ENCODE data around the gene MED4. TPM values are rescaled to one million over a fixed set of nuclear protein-coding genes. Genes with fewer than 3 reads are reported as not detected.
"Not testable (repeated sequence)": the region's sequence is repeated elsewhere in the genome, so short reads cannot be mapped to it uniquely, and the experiment has no call there.

Gene MED4
- total RNA-seq, 1 donor from 2014 or later, result 43.3 TPM

DNA sequence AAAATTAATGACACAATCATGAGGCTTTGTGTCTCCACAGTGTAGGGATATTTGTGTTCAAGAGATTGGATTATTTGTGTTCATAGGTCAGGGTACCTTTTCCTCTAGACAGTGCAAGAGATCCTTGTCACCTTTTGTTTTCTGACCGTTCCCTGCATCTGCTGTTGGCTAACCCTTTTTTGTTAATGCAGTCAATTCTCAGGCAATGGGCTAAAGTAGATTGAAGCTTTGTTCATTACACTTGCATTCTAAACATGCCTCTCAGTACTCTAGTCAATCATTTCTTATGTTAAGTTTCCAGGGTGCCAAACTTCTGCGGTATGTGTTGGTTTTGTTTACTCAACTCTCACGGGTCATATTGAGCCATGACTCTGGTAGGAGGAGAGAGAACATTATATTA, 1.8 kb upstream of the MED4 start:
- no peak for DNase-seq (ENCODE audit: low spot score)

DNA sequence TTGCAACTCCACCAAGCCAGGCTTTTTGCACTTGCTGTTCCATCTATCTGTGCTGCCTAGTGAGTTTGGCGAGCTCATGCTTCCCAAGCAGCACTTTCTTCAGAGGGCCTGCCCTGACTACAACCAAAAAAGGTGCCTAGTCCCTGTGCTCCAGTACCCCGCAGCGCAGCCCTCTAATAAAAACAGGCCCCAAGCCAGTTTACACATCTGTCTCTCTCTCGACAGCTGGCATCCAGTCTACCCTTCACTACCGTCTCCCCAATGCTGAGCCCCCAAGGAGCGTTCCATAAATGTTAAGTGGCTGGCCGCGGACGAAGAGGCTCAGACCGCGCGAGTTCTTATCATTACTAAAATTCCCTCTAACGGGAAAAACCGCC, 512 bp downstream of the MED4 start:
- no peak for DNase-seq (ENCODE audit: low spot score)

DNA sequence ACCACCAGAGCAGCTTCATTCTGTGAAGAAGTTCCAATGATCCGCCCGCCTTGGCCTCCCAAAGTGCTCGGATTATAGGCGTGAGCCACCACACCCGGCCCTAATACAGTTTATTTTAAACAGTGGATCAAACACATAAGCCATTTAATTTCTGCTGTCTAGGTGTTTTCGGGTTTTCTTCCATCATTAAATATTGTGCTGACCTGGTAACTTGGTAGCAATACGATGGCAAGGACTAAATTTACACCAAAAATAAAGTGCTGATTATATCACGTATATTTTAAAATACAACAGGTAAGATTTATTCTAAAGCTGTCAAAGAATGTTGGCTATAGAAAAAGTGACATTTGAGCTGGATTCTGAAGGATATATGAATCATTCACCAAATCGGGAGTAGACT, 1.3 kb downstream of the MED4 start:
- DNase-seq (ENCODE audit: low spot score), result no peak

DNA sequence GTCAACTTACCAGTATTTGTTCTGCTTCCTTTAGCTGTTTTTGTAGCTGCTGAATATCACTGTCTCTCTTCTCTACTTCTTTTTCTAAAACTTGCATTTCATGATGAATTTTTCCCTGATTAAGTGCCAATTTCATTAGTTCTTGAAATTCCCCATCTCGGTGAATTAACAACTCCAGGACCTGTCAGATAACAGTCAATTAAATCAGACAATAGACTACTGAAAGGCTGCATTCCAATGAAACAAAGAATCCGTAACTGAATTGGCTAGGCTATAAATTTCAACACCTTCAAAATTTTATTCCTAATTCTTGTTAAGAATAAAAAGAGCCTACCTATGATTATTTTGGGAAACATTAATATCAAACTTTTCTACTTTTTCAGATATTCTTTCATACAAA, 8.6 kb downstream of the MED4 start:
- no peak for DNase-seq (ENCODE audit: low spot score)

DNA sequence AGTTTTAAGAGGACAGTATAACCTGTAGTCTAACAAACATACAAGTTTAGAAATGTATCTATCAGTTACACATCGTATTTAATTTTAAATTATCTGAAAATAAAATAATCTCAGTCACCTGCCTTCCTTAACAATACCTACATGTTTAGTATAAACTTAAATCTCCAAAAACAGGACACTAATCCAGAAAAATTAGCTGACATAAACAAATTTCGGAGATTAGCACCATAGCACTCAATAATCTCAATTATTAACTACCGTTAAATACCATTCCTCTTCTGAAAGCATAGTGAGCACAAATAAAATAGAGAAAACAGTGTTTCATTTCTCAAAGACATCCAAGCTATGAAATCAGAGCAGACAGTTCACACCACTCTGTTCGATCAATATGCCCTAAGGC, 13.2 kb downstream of the MED4 start:
- DNase-seq (ENCODE audit: low spot score), result no peak

DNA sequence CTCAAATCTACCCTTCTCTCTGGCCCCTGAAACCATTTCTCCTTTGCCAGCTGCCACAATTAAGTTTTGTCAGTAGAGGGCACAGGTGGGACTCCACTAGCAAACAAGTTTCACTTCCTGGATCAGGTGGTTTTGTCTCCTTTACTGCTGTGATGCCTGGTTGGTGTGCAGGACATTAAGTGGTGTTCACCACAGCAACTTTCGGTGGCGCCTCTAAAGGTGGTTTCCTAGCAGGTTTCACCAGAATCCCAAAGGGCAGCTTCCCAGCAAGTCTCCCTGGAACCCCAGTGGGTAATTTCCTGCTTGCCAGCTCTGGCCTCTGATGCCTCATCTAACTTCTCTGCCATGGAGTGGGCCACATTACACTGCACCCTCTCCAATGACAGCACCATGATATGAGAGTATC, 16.6 kb downstream of the MED4 start:
- DNase-seq (ENCODE audit: low spot score), result no peak

DNA sequence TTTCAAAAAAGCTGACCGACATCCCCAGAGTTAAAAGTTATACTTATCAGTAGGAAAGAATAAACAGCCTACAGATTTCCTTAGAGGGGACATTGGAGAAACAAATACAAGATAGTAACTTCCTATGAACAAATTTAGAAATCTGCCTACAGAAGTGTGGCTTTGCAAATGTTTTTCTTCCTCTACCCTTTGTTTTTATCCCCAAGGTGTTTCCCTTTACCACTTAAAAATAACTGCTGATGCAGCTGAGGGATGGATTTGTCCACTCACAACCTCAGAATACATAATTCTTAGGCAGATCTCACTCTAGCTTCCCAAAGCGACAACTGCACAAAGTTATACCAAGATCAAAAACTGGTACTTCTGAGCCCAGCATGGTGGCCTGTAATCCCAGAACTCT, 20.9 kb downstream of the MED4 start:
- no peak for DNase-seq (ENCODE audit: low spot score)

DNA sequence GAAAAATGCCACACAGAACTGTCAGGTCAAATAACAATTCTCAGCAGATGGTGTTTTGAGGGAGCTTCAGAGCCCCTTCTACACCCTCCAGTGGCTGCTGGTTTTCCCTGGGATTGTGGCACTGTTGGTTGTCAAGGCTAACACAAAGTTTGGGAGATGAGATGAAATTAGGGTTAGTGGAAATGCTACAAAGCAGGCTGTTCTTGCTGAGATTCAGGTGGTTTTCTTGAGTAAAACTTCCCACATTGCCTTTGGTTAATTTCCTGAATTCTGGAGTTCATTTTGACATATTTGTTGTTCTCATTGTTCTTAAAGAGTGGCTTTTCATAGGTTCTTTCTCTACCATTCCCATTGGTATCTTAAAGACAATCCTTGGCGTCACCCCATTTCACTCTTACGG, 22.1 kb downstream of the MED4 start:
- DNase-seq (ENCODE audit: low spot score), result no peak

DNA sequence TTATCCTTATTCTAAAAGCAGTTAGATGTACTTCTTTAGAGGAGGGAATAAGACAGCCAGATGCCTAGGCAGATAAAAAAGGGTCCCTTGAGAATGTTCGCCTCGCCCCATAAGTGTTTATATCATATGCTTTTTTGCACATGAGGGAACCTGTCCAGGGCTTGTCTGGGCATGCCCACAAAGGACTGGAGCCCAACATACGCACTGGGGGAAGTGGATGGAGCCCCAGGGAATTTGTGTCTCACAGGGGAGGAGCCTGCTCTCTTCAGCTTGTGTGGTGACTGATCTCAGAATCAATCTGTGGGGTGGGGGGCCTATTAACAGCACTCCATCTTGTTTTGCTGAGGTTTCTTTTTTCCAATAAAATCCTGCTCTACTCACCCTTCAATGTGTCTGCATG, 22.6 kb downstream of the MED4 start:
- no peak for DNase-seq (ENCODE audit: low spot score)

DNA sequence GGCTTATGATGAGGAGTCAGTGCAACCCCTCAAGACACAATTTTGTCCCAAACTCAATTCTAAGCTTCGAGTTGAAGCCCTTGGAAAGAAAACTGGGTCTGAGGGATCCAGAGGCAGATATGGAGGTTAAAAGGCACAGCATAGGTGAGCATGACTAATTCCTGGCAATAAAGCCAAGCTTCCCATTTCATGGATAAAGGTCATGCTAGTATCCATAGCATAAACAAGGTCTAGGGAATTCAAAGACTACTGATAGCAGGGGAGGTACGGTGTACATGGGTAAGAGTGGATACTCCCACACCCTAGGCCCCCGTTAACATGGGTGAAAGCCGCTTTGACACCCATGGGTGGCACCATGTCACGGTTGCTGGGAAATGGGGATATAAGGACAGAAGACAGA, 24.0 kb downstream of the MED4 start:
- no peak for DNase-seq (ENCODE audit: low spot score)

DNA sequence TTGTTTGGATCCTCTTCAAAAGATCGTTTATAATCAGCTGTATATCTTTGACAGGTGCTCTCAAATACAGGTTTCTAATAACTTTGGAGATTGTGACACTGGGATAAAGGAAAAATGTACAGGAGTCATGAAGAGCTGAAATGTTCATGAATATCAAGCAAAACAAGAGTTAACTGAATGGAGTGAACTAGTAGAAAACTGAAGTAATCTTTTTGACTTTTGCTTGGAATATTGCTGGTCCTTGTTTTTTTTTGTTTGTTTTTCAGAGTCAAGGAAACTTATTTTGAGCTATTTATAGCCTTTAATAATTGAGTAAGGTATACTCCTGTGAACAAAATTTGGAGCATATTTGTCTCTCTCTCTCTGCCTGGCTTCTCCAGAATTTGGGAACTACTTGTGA, 25.3 kb downstream of the MED4 start:
- no peak for DNase-seq (ENCODE audit: low spot score)

DNA sequence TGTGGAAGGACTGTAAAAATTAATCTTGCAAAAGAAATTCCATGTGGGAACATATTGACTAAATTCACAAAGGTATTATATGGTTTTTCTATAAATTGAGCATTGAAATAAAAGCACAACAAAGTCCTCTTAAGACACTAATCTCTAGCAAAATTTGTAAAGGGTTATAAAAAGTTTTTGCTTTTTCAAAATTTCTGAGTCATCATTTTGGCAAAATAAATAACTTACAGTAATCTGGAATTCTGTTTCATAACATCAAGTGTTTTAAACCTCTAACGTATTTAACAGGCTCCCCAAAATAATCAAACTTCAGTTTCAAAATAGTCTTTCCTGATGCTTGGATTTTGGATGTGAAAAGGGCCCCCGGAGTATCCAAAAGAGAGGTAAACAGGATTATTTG, 26.0 kb downstream of the MED4 start:
- DNase-seq (ENCODE audit: low spot score), result no peak

DNA sequence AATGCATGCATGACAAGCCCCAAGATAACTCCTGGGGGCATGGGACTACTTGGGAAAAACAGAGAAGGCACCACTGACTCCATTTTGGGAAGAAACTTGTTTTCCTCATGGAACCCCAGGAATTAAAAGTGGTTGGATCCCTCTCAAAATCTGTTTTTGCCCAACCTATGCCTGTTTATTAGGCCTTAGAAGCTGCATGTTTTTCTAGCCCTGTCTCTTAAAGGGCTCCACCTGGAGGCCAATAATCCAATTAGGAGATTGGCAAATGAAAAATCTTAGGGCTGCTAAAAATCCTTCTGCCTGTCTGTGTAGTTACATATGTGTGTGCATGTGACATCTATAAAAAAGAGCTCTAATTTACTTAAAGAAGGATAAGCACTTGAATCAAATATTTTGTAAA, 26.9 kb downstream of the MED4 start:
- no peak for DNase-seq (ENCODE audit: low spot score)

DNA sequence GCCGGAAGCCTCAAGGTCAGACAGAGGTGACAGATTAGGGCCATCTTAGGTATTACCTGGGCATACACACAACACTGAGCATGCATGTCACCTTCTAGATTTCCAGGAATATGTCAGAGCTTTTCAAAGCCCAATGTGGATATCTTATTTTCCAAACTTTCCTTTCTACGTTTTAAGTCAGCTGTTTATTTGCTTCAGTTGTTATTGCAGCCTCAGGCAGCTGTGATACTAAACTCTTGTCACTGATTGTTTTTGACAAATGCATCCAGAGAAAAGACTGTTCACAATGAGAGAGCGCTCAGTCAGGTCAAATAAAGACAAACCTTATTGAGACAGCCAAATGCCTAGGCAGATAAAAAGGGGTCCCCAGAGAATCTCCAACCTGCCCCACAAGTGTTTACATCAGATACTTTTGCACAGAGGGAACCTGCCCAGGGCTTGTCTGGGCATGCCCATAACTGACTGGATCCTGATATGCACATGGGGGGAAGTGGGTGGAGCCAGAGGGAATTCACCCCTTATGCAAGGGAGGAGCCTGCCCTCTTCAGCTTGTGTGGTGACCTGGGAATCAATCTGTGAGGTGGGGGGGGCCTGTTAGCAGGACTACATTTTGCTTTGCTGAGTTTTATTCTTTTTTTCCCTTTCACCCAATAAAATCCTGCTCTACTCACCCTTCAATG, 28.5 kb downstream of the MED4 start:
- no peak for DNase-seq (ENCODE audit: low spot score)

DNA sequence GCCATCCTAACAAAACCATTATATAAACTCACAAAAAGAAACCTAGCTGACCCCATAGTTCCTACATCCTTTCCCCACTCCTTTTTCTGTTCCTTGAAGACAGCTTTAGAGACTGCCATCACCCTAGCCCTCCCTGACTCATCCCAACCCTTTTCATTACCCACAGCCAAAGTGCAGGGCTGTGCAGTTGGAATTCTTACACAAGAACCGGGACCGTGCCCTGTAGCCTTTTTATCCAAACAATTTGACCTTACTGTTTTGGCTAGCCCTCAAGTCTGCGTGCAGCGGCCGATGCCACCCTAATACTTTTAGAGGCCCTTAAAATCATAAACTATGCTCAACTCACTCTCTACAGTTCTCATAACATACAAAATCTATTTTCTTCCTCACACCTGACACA, 35.0 kb downstream of the MED4 start:
- DNase-seq (ENCODE audit: low spot score), result not testable (repeated sequence)

DNA sequence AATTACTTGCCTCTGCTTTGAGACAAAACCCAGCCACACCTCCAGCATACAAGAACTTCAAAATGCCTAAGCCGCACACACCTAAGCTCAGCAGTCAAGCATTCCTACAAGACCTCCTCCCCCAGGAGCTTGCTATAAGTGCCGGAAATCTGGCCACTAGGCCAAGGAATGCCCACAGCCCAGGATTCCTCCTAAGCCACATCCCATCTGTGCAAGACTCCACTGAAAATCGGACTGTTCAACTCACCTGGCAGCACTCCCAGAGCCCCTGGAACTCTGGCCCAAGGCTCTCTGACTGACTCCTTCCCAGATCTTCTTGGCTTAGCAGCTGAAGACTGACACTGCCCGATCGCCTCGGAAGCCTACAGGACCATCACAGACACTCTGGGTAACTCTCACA, 36.4 kb downstream of the MED4 start:
- not testable (repeated sequence) for DNase-seq (ENCODE audit: low spot score)

DNA sequence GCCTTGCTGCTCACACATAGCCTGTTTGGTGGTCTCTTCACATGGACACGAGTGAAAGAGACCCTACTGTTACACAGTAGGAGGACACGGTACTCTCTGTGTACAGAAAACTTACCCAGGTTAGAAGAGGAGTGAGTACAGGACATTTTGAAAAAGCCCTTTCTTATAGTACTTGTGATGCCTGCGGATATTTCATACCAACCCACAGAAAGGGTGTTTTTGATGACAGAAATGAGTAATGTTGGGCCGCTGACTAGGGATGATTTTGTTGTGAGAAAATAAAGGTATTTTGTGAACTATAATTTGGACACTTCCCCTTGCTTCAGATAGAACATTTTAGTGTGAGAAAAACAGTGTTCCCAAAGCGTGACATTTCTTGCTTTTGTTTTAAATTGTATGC, 39.2 kb downstream of the MED4 start:
- DNase-seq (ENCODE audit: low spot score), result no peak

DNA sequence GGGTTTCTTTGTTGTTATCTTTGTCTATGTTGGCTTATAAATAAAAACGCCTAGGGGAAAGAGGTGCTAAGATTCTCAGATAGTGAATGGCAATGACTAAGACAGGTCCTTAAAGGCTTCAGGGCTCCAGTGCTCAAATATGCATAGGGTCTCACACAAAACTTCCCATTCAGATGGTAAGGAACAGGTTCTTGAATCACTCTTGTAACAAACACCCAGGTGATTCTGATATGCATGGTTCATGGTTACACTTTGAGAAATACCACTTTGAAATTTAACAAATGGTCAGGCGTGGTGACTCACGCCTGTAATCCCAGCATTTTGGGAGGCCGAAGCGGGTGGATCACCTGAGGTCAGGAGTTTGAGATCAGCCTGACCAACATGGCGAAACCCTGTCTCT, 40.3 kb downstream of the MED4 start:
- DNase-seq (ENCODE audit: low spot score), result no peak

DNA sequence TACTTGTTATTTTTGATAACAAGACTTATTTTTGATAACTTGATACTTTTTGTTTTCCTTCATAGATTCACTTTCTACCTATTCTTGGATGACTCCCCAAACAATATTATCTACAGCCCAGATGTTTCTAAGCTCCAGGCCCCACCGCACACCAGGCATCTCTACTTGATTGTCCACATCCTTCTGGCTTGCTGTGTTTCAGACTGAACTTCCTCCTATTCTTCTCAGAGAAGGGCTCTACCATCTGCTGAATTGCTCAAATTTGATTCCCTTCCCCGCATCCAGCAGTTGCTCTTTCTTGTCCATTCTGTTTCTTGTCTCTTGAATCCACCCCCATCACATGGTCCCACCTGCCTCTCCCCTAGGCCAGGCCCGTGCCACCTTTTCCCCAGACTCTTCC, 44.4 kb downstream of the MED4 start:
- DNase-seq (ENCODE audit: low spot score), result no peak

DNA sequence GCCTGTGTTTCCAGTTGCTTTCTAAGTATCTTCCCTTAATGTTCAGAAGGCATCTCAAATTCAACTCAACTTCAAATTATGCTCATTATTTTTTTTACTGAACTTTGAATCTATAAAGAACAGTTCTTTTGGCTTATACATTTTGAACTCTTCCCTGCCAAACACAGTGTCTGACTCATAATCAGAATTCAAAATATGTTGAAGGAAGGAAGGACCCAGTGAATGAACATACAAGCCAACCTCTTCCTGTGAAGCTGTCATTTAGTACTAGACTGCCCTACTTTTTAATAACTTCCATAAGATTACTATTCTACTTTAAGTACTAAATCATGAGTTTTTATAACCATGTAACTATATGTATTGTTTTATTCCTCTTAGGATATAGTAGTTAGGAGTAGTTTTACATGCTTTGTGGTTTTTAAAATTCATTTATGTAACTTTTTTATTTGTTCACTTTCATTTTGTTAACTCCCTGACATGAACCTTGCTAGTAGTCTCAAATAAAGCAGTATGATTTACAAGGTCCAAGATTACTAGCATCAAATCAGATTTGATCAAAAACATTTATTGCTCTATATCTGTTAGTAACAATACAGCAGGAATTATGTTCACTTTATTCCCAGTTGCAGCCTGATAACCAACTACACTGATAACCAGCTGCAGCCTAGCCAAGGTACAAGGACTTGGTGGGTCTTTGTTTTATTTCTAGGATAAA, 51.0 kb downstream of the MED4 start:
- DNase-seq (ENCODE audit: low spot score), result no peak

DNA sequence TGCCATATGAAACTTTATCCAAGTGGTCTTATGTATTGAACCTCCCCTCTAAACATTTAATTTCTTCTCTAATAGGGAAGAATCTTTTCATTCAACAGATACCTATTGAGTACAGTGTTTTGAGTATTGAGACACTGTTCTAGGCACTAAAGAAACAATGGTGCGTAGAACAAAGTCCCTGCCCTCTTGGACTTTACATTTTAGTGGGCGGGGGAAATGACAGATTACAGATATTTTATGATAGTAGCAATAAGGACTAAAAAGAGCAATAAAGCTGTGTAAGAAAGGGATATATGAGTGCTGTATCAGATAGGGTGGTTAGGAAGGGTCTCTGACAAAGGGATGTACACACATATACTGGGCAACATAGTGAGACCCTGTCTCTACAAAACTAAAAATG, 52.0 kb downstream of the MED4 start:
- DNase-seq (ENCODE audit: low spot score), result no peak

DNA sequence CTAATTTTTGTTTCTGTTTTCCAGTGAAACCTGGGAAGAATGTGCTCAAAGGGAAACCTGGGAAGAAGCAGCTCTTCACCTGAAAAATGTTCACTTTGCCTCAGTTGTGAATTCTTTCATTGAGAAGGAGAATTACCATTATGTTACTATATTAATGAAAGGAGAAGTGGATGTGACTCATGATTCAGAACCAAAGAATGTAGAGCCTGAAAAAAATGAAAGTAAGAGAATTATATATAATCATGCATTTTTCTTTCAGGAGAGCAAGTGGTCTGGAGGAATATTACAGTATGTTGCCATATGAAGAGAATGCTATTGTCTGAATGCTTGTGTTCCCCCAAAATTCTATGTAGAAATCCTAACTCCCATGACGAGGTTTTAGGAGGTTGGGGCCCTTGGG, 54.0 kb downstream of the MED4 start:
- no peak for DNase-seq (ENCODE audit: low spot score)

DNA sequence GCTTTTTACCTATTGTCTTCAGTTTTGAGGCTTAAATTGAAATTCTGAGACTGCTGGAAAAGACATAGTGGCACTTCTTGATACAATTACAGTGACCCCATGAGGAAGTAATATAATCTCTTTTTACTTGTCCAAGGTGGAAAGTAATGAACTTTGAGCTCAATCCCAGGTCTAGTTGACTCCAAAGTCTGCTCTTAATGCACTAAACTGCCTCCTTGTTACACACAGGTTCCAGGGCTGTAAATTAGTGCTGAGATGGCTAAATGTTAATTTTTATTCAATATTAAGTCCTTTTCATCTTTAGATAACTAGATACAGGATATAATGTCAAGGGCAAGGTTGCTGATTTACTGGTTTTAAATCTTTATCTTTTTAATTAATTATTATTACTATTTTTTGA, 54.9 kb downstream of the MED4 start:
- no peak for DNase-seq (ENCODE audit: low spot score)

All from mesenteric fat pad (tissue), 1 donor.